ENCODE measurements around the gene DOCK6.

- TF ChIP-seq PRDM15 (CRISPR knock-in tag; IDR thresholded peaks at IDR 0.05) (no peak), CREM (IDR thresholded peaks at IDR 0.05) (no peak), CREM (CRISPR knock-in tag; IDR thresholded peaks at IDR 0.05) (no peak)
Measured at GRCh38 chr19:11273989-11274388, 11.7 kb upstream of the DOCK6 start.

Measured in HepG2 (cell line).